GM19397 (cell line): ENCODE results near the gene FAAP20.

ENCODE experiments used
- ATAC-seq: cut with Tn5 transposase; IDR thresholded peaks from one replicate; pipeline ENCODE4 v1.9.1; 2021; ENCODE audit warnings: mild to moderate bottlenecking, moderate library complexity; ENCODE audit not compliant: unreplicated experiment

The FAAP20 gene, protein sequence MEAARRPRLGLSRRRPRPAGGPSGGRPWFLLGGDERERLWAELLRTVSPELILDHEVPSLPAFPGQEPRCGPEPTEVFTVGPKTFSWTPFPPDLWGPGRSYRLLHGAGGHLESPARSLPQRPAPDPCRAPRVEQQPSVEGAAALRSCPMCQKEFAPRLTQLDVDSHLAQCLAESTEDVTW

DNA sequence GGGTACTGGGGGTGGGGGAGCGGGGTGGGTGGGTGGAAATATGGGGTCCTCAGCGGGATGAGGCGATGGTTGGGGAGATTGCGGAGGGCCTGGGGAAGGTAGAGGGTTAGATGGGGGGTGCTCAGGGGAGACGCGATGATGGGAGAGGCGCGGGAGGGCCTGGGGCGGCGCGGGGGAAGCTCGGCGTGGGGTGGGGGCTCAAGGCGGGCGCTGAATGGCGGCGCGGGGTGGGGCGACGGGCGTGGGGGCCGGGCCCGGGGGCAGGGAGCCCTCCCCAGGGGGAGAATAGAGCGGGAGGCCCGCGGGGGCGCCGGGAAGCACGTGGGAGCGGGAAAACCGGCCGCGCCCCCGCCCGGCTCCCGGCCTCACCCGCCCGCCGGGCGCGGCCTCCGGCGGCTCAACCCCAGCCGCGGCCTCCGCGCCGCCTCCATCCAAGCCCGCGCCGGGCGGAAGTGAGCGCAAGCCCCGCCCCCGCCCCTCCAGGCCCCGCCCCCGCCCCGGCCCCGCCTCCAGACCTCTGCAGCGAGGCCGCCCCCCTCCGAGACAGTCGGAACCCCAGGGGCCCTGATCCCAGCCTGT is at the start of gene FAAP20:
Gene FAAP20, minus strand, starts transcription at position 454 of the 579 bp plus-strand sequence. Its CDS starts 23 bp downstream, at position 431.
- peak; percentile 50 for ATAC-seq

DNA sequence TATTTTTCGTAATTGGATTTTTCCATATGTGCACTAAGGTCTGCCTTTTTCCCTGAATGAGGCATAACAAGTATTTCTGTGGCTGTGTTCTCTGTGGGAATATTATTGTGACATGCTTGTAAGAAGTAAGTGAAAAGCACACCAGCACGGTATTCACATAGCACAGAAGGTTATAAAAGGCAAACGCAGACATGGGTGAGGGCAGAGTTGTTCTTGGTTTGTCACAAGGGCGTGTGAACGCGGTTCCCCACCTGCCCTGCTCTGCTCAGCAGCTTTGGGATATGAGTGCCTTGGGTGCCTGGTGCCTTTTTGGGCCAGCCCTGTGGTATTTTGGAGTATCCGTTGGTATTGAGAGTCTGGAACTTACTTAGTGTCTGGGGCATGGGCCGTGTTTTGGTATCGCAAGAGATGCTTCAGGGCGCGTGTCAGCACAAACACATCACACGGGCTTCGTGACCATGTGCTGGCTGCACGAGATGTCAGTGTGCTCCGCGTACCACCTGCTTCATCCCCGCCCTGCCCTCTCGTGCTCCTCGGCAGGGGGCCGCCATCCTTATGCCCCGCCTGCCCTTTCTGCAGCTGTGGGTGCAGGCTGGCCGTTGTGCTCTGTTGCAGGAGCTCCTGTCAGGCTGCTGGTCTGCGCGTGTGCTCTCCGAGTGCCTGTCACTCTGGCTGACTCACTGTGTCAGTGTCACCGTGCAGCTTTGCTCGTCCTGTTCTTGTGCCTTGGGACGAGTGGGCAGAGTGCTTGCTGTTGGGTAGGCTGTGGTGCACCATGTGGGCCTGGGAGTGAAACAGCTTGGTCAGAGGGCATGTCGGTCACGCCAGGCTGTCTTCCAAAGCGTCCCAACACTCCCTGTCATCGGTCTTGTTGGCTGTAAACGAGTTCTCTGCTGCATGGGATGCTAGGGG is 48.5 kb upstream of the FAAP20 start:
- no peak for ATAC-seq

- ATAC-seq = no peak
Observed at GRCh38 chr1:2241820-2242219, 47.2 kb upstream of the FAAP20 start.

- ATAC-seq = no peak
Observed at GRCh38 chr1:2240270-2241156, 45.9 kb upstream of the FAAP20 start.

- ATAC-seq = no peak
Observed at GRCh38 chr1:2239384-2239985, 44.9 kb upstream of the FAAP20 start.

DNA sequence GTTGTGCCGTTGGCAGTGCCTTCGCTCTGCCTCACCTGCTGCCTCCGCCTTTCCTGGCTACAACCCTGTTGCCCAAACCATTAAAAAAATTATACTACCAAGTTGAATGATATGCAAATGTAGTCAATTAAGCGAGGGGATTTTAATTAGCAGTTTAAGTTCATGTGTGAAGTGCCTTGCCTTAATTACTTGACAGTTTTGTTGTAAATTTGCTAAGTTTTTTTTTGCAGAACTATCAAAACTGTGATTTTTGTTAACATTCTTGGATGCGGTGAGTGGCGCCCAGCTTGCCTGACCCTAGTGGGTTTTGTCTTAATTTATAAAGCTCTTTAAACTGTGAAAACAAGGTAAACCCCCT is 44.4 kb upstream of the FAAP20 start:
- ATAC-seq = no peak

DNA sequence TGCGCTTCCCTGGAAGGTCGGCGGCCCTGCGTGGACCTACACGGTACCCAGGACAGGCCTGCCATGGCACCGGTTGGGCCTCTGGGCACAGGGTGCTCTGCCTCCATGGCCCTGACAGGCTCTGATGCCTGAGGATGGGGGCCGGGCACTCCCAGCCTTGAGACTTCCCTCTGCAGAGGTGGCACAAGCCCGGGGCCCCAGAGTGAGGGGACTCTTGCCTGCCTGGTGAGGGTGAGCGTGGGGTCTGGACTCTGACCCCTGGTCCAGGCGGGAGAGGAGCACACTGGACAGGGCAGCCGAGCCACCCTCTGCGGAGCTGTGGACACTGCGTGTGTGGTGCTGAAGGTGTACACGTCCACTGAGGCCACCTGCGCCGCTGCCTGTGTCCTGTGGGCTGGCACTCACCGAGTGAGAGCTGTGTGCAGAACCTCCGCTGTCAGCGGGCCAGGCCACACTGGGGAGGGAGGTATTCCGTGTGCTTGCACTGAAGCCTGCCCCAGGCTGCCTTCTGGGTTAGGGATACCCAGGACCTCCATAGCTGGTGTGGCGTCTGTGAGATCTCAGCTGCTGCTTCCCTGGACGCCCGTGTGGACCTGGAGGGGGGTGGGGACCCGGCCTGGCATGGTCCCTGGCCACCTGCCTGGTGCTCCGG is 43.9 kb upstream of the FAAP20 start:
- ATAC-seq = no peak

- no peak for ATAC-seq
Observed at GRCh38 chr1:2237773-2238172, 43.2 kb upstream of the FAAP20 start.

- no peak for ATAC-seq
Observed at GRCh38 chr1:2236695-2237677, 42.4 kb upstream of the FAAP20 start.

- ATAC-seq = no peak
Observed at GRCh38 chr1:2235300-2235998, 40.9 kb upstream of the FAAP20 start.

DNA sequence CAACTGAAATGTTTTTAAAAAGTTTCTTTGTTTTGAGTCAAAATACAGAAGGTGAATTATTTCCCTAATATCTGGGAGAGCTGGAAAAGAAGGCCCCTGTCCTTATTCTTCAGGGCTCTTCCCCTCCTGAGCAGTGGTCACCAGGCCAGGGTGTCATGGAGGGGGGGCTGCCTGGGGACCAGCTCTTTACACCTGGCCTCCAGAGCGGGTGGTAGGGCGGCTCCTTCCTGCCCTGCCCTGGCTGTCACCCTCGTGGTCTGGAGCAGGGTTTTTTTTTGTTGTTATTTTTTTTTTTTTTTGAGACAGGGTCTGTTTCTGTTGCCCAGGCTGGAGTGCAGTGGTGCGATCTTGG is 40.2 kb upstream of the FAAP20 start:
- no peak for ATAC-seq

GRCh38 chr1:2233997-2234761 is 39.6 kb upstream of the FAAP20 start:
- ATAC-seq = no peak

DNA sequence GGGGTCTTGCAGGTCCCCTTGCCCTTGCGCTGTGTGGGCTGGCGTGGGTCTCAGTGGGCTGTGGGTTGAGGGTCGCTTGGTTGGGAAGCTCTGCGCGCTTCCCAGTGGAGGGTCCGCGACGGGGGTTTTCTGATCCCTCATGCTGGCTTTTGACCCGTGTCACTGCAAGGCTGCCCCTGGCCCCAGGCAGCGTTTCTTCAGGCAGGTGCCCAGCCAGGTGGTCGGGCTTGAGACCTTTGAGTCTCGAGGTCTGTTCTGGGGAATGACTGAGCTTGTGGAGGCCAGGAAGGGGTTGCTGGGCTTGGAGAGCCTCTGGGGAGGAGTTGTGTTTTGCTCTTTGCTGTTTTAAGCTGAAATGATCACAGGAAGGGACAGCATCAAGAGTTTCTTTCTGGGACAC is 38.9 kb upstream of the FAAP20 start:
- no peak for ATAC-seq

DNA sequence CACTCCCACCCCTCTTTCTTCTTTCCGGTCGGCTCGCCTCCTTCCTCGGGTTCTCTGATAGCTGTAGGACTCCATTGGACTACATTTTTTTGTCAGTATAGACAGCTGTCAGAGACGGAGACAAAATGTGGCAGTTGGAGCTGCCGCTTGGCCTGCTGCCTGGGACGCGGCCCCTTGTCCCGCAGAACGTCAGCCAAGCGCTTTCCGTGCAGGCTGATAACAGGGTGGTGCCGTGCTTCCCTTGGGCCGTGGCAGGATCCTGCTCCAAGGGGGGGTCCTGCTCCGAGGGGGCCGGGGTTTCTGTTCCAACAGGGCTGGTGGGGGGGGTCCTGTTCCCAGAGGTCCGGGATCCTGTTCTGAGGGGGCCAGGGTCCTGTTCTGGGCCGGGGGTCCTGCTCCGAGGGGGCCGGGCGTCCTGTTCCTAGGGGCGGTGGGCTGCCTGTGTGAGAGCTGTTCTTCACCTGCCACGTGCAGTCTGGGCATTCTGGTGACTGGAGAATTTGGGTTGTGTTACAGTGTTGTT is 38.4 kb upstream of the FAAP20 start:
- no peak for ATAC-seq

GRCh38 chr1:2232255-2232915 is 37.8 kb upstream of the FAAP20 start:
- no peak for ATAC-seq

GRCh38 chr1:2231532-2232254 is 37.1 kb upstream of the FAAP20 start:
- ATAC-seq = no peak
